Liver (tissue), 9 donors: Measurements from ENCODE around the gene KIAA1217. TPM values are rescaled to one million over a fixed set of nuclear protein-coding genes. Genes with fewer than 3 reads are reported as not detected.

Experiments used
- DNase-seq: peaks from one replicate; pipeline ENCODE4 v3.0.0-alpha.2; 2017; ENCODE audit warnings: low spot score
- H3K27ac ChIP-seq, 2 donors: one replicate each; pipeline ENCODE4 v1.7.0; 2013; ENCODE audit warnings: inconsistent platforms in 2 of 2, low read length in 2 of 2, control low read depth in 1 of 2, low read depth in 1 of 2, mild to moderate bottlenecking in 1 of 2
- H3K27me3 ChIP-seq, 4 donors: one replicate each; pipeline versions ENCODE4 v1.6.1 to v1.7.0; 2013; ENCODE audit warnings: low read length in 3 of 4, inconsistent platforms in 1 of 4, mild to moderate bottlenecking in 1 of 4, moderate library complexity in 1 of 4; ENCODE audit not compliant: control insufficient read depth in 4 of 4, insufficient read depth in 4 of 4
- H3K36me3 ChIP-seq, 4 donors: one replicate each; pipeline versions ENCODE4 v1.6.1 to v1.7.0; 2013; ENCODE audit warnings: low read length in 3 of 4, mild to moderate bottlenecking in 3 of 4, low read depth in 1 of 4, moderate library complexity in 1 of 4; ENCODE audit not compliant: control insufficient read depth in 4 of 4, insufficient read depth in 3 of 4
- H3K4me1 ChIP-seq, 4 donors: one replicate each; pipeline versions ENCODE4 v1.6.1 to v1.7.0; 2013; ENCODE audit warnings: low read length in 3 of 4, mild to moderate bottlenecking in 3 of 4, moderate library complexity in 1 of 4; ENCODE audit not compliant: control insufficient read depth in 4 of 4, insufficient read depth in 4 of 4
- H3K4me3 ChIP-seq, 3 donors: one replicate each; pipeline versions ENCODE4 v1.6.1 to v1.7.0; 2013; ENCODE audit warnings: low read length in 3 of 3, control low read depth in 1 of 3, low read depth in 1 of 3, mild to moderate bottlenecking in 1 of 3
- H3K9ac ChIP-seq, 2 donors: one replicate each; pipeline ENCODE4 v1.7.0; 2013; ENCODE audit warnings: low read length in 2 of 2, mild to moderate bottlenecking in 2 of 2, moderate library complexity in 2 of 2, control low read depth in 1 of 2, low read depth in 1 of 2
- H3K9me3 ChIP-seq, 4 donors: one replicate each; pipeline versions ENCODE4 v1.6.1 to v1.7.0; 2013; ENCODE audit warnings: low read length in 3 of 4; ENCODE audit not compliant: control insufficient read depth in 4 of 4
- ATF3 ChIP-seq: IDR thresholded peaks from 2 replicates; pipeline ENCODE4 v1.6.1; 2016; ENCODE audit warnings: antibody characterized with exemption
- CTCF ChIP-seq: fragments of 150-350 bp; IDR thresholded peaks from 2 replicates; pipeline ENCODE4 v1.5.1; 2017; ENCODE audit warnings: improper control_type of control experiment, low read depth, low read length; ENCODE audit not compliant: missing input control
- EGR1 ChIP-seq, 2 donors: IDR thresholded peaks; 2 replicates each; pipeline ENCODE4 v1.6.1; 2016 to 2018; ENCODE audit warnings: antibody characterized with exemption in 2 of 2, low read depth in 2 of 2
- FOXA2 ChIP-seq: IDR thresholded peaks from 2 replicates; pipeline ENCODE4 v1.6.1; 2016; ENCODE audit warnings: antibody characterized with exemption
- GABPA ChIP-seq, 2 donors: IDR thresholded peaks in 1 of 2; conservative IDR thresholded peaks in 1 of 2; 2 replicates each; pipeline ENCODE4 v1.6.1; 2016; ENCODE audit warnings: antibody characterized with exemption in 2 of 2, mild to moderate bottlenecking in 1 of 2, moderate library complexity in 1 of 2
- HNF4A ChIP-seq, 2 donors: conservative IDR thresholded peaks; 2 replicates each; pipeline ENCODE4 v1.6.1; 2016; ENCODE audit warnings: antibody characterized with exemption in 2 of 2, mild to moderate bottlenecking in 2 of 2
- HNF4G ChIP-seq: IDR thresholded peaks from 2 replicates; pipeline ENCODE4 v1.6.1; 2016; ENCODE audit warnings: antibody characterized with exemption
- JUND ChIP-seq, 2 donors: IDR thresholded peaks; 2 replicates each; pipeline ENCODE4 v1.6.1; 2016; ENCODE audit warnings: antibody characterized with exemption in 2 of 2
- MAX ChIP-seq: IDR thresholded peaks from 2 replicates; pipeline ENCODE4 v1.6.1; 2016; ENCODE audit warnings: antibody characterized with exemption
- NR2F2 ChIP-seq: IDR thresholded peaks from 2 replicates; pipeline ENCODE4 v1.6.1; 2016; ENCODE audit warnings: antibody characterized with exemption
- RAD21 ChIP-seq, 2 donors: IDR thresholded peaks; 2 replicates each; pipeline ENCODE4 v1.6.1; 2016; ENCODE audit warnings: antibody characterized with exemption in 2 of 2, mild to moderate bottlenecking in 2 of 2
- REST ChIP-seq: IDR thresholded peaks from 2 replicates; pipeline ENCODE4 v1.6.1; 2016; ENCODE audit warnings: antibody characterized with exemption, mild to moderate bottlenecking
- RXRA ChIP-seq, 2 donors: IDR thresholded peaks; 2 replicates each; pipeline ENCODE4 v1.6.1; 2017 to 2018; ENCODE audit warnings: antibody characterized with exemption in 2 of 2, mild to moderate bottlenecking in 1 of 2
- TAF1 ChIP-seq: conservative IDR thresholded peaks from 2 replicates; pipeline ENCODE4 v1.6.1; 2016; ENCODE audit warnings: antibody characterized with exemption, mild to moderate bottlenecking
- YY1 ChIP-seq: IDR thresholded peaks from 2 replicates; pipeline ENCODE4 v1.6.1; 2016; ENCODE audit warnings: antibody characterized with exemption, mild to moderate bottlenecking
- ZBTB33 ChIP-seq: IDR thresholded peaks from 2 replicates; pipeline ENCODE4 v1.6.1; 2016; ENCODE audit warnings: antibody characterized with exemption
- WGBS: extraction: QIAGEN DNeasy Blood & Tissue Kit; methylation state at CpG from one replicate; pipeline ENCODE4 v1.1.7; 2013; 5-methylcytosine and 5-hydroxymethylcytosine counted together
- polyA plus RNA-seq, 2 donors: library from polyadenylated mRNA; stranded (reverse) in 1 of 2; unstranded in 1 of 2; fragments of 200-250 nt in 1 of 2; fragments of >200 nt in 1 of 2; fragmentation: Nextera tagmentation in 1 of 2; extraction: Ambion mirVana in 1 of 2; gene quantifications; one replicate each; pipeline versions ENCODE4 v1.2.1 to v1.2.3, GENCODE V29; 2013 to 2015
- total RNA-seq, 2 donors: library from RNA; depleted of rRNA; stranded (reverse); fragments of >200 nt; gene quantifications; one replicate each; pipeline ENCODE4 v1.2.3, GENCODE V29; 2014
- donor health status: healthy.
- donor health status: healthy.
- donor health status: healthy.
- donor health status: healthy.
- donor health status: healthy.

KIAA1217 gene
- total and polyA plus RNA-seq, 4 donors = 4.5 to 12.8 (median 6.8) TPM

- H3K36me3 ChIP-seq = no peaks in the 10 kb centered on the region
- H3K4me3 ChIP-seq = no peak overlapping the region
- no peaks in the 10 kb centered on the region for H3K4me1 ChIP-seq
- TF ChIP-seq HNF4G (no peak), RXRA (IDR thresholded peaks at IDR 0.05) (no peak), HNF4A (conservative IDR thresholded peaks at IDR 0.05) (no peak), EGR1 (IDR thresholded peaks at IDR 0.05; ENCODE audit: low read depth in 2 of 2) (no peak), ATF3 (no peak), GABPA (IDR thresholded peaks at IDR 0.05 in 1 of 2, conservative IDR thresholded peaks at IDR 0.05 in 1 of 2) (no peak), CTCF (no peak), REST (no peak), RAD21 (IDR thresholded peaks at IDR 0.05) (no peak), YY1 (no peak), NR2F2 (no peak), MAX (no peak), JUND (IDR thresholded peaks at IDR 0.05) (no peak), ZBTB33 (no peak)
- H3K27ac ChIP-seq = no peak overlapping the region
- no peaks in the 10 kb centered on the region for H3K27me3 ChIP-seq
- no peaks in the 10 kb centered on the region for H3K9me3 ChIP-seq
- 97% methylated on average over 4 of the region's 4 CpGs for WGBS
- no peak for DNase-seq
- no peak overlapping the region for H3K9ac ChIP-seq
Measured at GRCh38 chr10:24375510-24375909, 166.6 kb downstream of the KIAA1217 start.

GRCh38 chr10:24376731-24377130 is 167.8 kb downstream of the KIAA1217 start:
- H3K9me3 ChIP-seq = no peaks in the 10 kb centered on the region
- H3K36me3 ChIP-seq = no peaks in the 10 kb centered on the region
- no peak overlapping the region for H3K4me3 ChIP-seq
- WGBS = 93% methylated on average over 4 of the region's 4 CpGs
- TF ChIP-seq RAD21 (IDR thresholded peaks at IDR 0.05) (no peak), HNF4A (conservative IDR thresholded peaks at IDR 0.05) (no peak), TAF1 (no peak), NR2F2 (no peak), EGR1 (IDR thresholded peaks at IDR 0.05; ENCODE audit: low read depth in 2 of 2) (no peak), FOXA2 (no peak), GABPA (IDR thresholded peaks at IDR 0.05 in 1 of 2, conservative IDR thresholded peaks at IDR 0.05 in 1 of 2) (no peak), JUND (IDR thresholded peaks at IDR 0.05) (no peak), HNF4G (no peak), RXRA (IDR thresholded peaks at IDR 0.05) (no peak)
- no peak for DNase-seq
- H3K27me3 ChIP-seq = no peaks in the 10 kb centered on the region
- no peak overlapping the region for H3K27ac ChIP-seq
- no peaks in the 10 kb centered on the region for H3K4me1 ChIP-seq
- no peak overlapping the region for H3K9ac ChIP-seq
